Fibroblast of pulmonary artery (primary cell): ENCODE data around the gene SETD1A.

Experiments
- DNase-seq: peaks from one replicate; pipeline ENCODE4 v3.0.0-alpha.2; 2010; ENCODE audit warnings: low read depth
- H3K4me3 ChIP-seq: replicated peaks from 2 replicates; pipeline ENCODE4 v1.5.1; 2011; ENCODE audit warnings: low read depth, mild to moderate bottlenecking, control low read depth, low read length, moderate library complexity
- TF ChIP-seq, protein P1 (sequence below): IDR thresholded peaks from 2 replicates; pipeline ENCODE4 v1.5.1; 2011; ENCODE audit warnings: mild to moderate bottlenecking, control low read depth, low read length, inconsistent platforms; ENCODE audit errors: missing control alignments

Gene SETD1A

DNA sequence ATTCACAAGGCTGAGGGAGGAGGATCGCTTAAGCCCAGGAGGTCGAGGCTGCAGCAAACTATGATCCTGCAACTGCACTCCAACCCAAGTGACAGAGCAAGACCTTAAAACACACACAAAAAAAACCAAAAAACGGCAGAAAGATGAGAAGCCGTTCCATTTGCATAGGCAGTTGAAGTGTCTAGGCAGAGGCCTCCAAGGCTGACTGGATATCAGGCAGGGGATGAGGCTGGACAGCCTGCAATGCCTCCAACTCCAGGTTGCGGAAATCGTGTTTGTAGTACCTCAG lies 36.2 kb upstream of the SETD1A start:
- DNase-seq: no peak
- TF ChIP-seq, protein P1, sequence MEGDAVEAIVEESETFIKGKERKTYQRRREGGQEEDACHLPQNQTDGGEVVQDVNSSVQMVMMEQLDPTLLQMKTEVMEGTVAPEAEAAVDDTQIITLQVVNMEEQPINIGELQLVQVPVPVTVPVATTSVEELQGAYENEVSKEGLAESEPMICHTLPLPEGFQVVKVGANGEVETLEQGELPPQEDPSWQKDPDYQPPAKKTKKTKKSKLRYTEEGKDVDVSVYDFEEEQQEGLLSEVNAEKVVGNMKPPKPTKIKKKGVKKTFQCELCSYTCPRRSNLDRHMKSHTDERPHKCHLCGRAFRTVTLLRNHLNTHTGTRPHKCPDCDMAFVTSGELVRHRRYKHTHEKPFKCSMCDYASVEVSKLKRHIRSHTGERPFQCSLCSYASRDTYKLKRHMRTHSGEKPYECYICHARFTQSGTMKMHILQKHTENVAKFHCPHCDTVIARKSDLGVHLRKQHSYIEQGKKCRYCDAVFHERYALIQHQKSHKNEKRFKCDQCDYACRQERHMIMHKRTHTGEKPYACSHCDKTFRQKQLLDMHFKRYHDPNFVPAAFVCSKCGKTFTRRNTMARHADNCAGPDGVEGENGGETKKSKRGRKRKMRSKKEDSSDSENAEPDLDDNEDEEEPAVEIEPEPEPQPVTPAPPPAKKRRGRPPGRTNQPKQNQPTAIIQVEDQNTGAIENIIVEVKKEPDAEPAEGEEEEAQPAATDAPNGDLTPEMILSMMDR: no peak
- H3K4me3 ChIP-seq: peak overlapping the region; percentile 60

DNA sequence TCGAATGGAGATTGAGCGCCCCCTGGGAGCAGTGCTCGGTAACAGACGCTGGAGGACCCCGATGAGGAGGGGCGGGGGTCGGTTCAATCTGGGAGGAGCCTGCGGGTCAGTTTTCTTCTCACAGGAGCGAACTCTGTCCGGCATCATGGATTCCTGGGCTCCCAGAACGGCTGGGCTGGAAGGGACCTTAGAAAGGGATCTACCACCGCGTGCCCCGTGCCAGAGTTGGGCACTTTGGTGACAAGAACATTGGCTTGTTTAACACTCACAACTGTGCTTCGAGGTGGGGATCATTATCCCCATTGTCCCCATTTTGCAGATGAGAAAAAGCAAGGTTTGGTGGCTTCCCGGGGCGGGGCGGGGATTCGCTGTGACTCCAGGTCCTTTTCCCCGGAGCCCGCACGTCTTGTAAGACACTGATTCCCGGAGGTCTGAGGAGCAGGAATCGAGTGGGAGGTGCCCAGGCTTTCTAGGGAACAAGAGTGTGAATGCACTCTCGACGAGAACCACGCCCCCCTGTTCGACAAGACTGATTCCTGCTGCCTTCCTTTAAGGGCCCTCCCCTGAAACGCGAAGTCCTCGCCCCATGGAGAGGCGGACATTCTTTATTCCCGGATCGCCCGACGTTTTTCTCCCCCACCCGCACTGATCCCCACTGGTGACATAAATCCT lies 35.7 kb upstream of the SETD1A start:
- peak overlapping the region; percentile 60 for H3K4me3 ChIP-seq
- DNase-seq: peak; percentile 92
- TF ChIP-seq, protein P1: peak; percentile 92

- DNase-seq: peak; percentile 100
- H3K4me3 ChIP-seq: peak overlapping the region; percentile 69
- TF ChIP-seq, protein P1: no peak
These were observed 35.1 kb upstream of the SETD1A start for GRCh38 chr16:30922420-30922959.

DNA sequence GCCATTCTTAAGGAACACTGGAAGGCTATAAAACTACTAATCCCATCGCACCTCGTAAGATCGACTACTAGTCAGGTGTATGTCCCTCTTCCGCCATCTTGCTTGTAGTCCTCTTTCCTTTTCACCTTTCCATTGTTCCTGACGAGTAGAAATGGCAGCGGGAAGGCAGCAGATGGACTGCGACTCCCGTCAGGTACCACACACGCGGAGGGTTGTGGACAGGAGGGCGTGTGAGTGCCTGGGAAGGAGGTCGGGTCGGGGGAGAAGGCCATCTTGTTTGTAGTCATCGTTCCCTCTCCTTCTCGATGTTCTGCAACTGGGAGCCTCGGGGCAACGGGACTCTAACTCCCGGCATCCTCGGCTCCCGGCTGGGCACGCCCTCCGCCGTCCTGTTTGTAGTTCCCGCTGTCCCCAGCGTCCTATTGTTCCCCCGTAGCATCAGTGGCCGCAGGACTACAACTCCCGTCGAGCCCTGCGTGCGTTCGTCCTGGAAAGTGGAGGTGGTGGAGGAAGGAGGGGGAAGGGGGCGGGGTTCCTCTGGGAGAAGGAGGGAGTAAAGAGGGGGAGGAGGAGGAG lies 34.5 kb upstream of the SETD1A start:
- TF ChIP-seq, protein P1: no peak
- H3K4me3 ChIP-seq: peak overlapping the region; percentile 69
- DNase-seq: peak; percentile 100

GRCh38 chr16:30923554-30924075 lies 33.9 kb upstream of the SETD1A start, which contains the start of gene FBXL19:
Gene FBXL19, plus strand, starts transcription at chr16:30923572. Its CDS starts 2,183 bp downstream, at chr16:30925755.
- TF ChIP-seq, protein P1: no peak
- no peak for DNase-seq

GRCh38 chr16:30924076-30924912 lies 33.3 kb upstream of the SETD1A start:
- TF ChIP-seq, protein P1: no peak
- peak overlapping the region; percentile 69 for H3K4me3 ChIP-seq
- DNase-seq: no peak

More at GRCh38 chr16:30923554-30924075, 33.9 kb upstream of the SETD1A start, which contains the start of gene FBXL19:
- peak within 1 kb of the TSS; percentile 69 for H3K4me3 ChIP-seq
